Uterus (tissue), 2 donors: ENCODE data around the gene SEC14L5.

ENCODE experiments used
- CTCF ChIP-seq, 4 experiments: fragments of 200-600 bp in 2 of 4; fragments of 450-650 bp in 2 of 4; sonication (generic) in 2 of 4; IDR thresholded peaks; one replicate each; pipeline ENCODE4 v1.5.1; 2016 to 2019; ENCODE audit warnings: antibody characterized with exemption in 4 of 4, mild to moderate bottlenecking in 2 of 4, moderate library complexity in 1 of 4
- POLR2A ChIP-seq, 2 donors: fragments of 450-650 bp; IDR thresholded peaks; one replicate each; pipeline ENCODE4 v1.6.1; 2016; ENCODE audit warnings: antibody characterized with exemption in 2 of 2, mild to moderate bottlenecking in 1 of 2, moderate library complexity in 1 of 2

GRCh38 chr16:5001986-5002385 is 43.9 kb downstream of the SEC14L5 start:
- TF ChIP-seq CTCF (IDR thresholded peaks at IDR 0.05) (no peak), POLR2A (IDR thresholded peaks at IDR 0.05) (no peak)
